HL-60 (cell line): Measurements from ENCODE around the gene PAK5.

Experiments
- DNase-seq, 2 experiments: peaks; one replicate each; pipeline ENCODE4 v3.0.0-alpha.2; 2010 to 2020; ENCODE audit warnings: low read depth in 1 of 2, low spot score in 1 of 2
- H3K27ac ChIP-seq: fragments of 250-450 bp; sonication (Bioruptor Pico); replicated peaks from 2 replicates; pipeline ENCODE4 v1.5.1; 2020; ENCODE audit warnings: mild to moderate bottlenecking, moderate library complexity
- H3K27me3 ChIP-seq: fragments of 250-450 bp; sonication (Bioruptor Pico); 2 replicates; pipeline ENCODE4 v1.5.1; 2021; ENCODE audit warnings: mild to moderate bottlenecking, moderate library complexity; ENCODE audit not compliant: insufficient read depth, poor library complexity, severe bottlenecking
- H3K4me3 ChIP-seq: replicated peaks from 2 replicates; pipeline ENCODE4 v1.5.1; 2011; ENCODE audit warnings: mild to moderate bottlenecking, control low read depth, low read length; ENCODE audit not compliant: insufficient read depth
- GABPA ChIP-seq: IDR thresholded peaks from 2 replicates; pipeline ENCODE4 v1.6.1; 2012; ENCODE audit warnings: low read depth
- POLR2AphosphoS5 ChIP-seq: IDR thresholded peaks from 2 replicates; pipeline ENCODE4 v1.6.1; 2012; ENCODE audit warnings: low read depth
- REST ChIP-seq: IDR thresholded peaks from 2 replicates; pipeline ENCODE4 v1.6.1; 2012; ENCODE audit warnings: low read depth; ENCODE audit not compliant: insufficient replicate concordance
- SPI1 ChIP-seq: IDR thresholded peaks from 2 replicates; pipeline ENCODE4 v1.6.1; 2012; ENCODE audit warnings: low read depth, mild to moderate bottlenecking, borderline replicate concordance
- TF ChIP-seq, protein P1 (sequence below): IDR thresholded peaks from one replicate; pipeline ENCODE4 v1.5.1; 2011; ENCODE audit warnings: low read length, control low read depth, inconsistent platforms; ENCODE audit not compliant: insufficient read depth

Gene PAK5

DNA sequence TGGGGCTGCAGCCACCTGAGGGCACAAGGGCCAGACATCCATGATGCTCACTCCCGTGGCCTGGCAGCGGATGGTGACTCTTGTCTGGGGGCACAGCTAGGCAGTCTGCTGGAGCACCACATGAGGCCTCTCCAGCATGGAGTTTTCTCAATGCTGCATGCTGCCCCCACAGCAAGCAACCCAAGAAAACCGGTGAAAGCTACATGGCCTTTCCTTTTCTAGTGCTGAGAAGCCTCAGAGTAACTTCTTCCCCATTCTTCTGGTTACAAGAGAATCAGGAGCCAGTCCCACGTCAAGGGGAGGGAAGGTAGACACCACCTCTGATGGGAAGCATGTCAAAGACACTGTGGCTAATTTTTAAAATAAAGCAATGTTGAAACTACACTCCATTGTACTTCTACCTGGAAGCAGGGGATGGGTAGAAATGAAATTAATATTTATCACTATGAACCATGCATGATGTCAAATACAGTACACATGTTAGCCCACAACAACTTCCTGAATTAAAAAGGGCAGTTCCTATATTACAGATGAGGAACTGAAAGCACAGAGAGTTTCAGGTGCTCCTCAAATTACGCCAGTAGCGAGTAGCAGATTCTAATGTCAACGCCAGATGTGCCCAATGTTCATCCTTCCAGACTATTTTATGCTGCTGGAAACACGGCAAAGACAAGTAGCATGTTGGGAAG lies 223.0 kb downstream of the PAK5 start:
- DNase-seq, result peak; percentile 4 to 41
- TF ChIP-seq SPI1 (peak; percentile 87), GABPA (no peak)
- TF ChIP-seq, protein P1, sequence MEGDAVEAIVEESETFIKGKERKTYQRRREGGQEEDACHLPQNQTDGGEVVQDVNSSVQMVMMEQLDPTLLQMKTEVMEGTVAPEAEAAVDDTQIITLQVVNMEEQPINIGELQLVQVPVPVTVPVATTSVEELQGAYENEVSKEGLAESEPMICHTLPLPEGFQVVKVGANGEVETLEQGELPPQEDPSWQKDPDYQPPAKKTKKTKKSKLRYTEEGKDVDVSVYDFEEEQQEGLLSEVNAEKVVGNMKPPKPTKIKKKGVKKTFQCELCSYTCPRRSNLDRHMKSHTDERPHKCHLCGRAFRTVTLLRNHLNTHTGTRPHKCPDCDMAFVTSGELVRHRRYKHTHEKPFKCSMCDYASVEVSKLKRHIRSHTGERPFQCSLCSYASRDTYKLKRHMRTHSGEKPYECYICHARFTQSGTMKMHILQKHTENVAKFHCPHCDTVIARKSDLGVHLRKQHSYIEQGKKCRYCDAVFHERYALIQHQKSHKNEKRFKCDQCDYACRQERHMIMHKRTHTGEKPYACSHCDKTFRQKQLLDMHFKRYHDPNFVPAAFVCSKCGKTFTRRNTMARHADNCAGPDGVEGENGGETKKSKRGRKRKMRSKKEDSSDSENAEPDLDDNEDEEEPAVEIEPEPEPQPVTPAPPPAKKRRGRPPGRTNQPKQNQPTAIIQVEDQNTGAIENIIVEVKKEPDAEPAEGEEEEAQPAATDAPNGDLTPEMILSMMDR, result no peak
- Histone ChIP-seq H3K27ac (no peak overlapping the region), H3K4me3 (no peak overlapping the region), H3K27me3 (no peaks in the 10 kb centered on the region)

DNA sequence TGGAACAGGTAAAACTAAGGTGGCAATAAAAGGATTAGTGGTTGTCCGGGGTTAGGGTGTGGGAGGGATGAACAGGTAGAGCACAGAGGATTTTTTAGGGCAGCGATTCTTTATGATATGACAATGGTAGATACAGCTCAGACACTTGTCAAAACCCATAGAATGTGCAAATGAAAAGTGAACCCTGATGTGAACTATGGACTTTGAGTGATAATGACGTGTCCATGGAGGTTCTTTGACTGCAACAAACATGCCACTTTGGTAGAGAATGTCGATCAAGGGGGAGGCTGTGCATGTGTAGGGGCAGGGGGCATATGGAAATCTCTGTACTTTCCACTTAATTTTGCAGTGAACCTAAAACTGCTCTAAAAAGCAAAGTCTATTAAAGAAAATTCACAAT lies 223.8 kb downstream of the PAK5 start:
- Histone ChIP-seq H3K27me3 (no peaks in the 10 kb centered on the region), H3K27ac (no peak overlapping the region), H3K4me3 (no peak overlapping the region)
- no peak for DNase-seq
- TF ChIP-seq REST (no peak), GABPA (no peak), SPI1 (no peak), POLR2AphosphoS5 (no peak)
- TF ChIP-seq, protein P1, result no peak

- TF ChIP-seq REST (no peak), POLR2AphosphoS5 (no peak), SPI1 (no peak), GABPA (no peak)
- TF ChIP-seq, protein P1, result no peak
- H3K27me3 ChIP-seq, result no peaks in the 10 kb centered on the region
- DNase-seq, result no peak
Observed at GRCh38 chr20:9613871-9614270, 225.0 kb downstream of the PAK5 start.

GRCh38 chr20:9611921-9612320 lies 227.0 kb downstream of the PAK5 start:
- no peak overlapping the region for H3K27ac ChIP-seq
- TF ChIP-seq, protein P1, result no peak
- TF ChIP-seq SPI1, result no peak
- DNase-seq, result no peak
- no peaks in the 10 kb centered on the region for H3K27me3 ChIP-seq
- no peak overlapping the region for H3K4me3 ChIP-seq

More at GRCh38 chr20:9613871-9614270, 225.0 kb downstream of the PAK5 start:
- H3K4me3 ChIP-seq, result no peak overlapping the region
- no peak overlapping the region for H3K27ac ChIP-seq
